GM18870 (cell line): ENCODE measurements around the gene MACF1.
"Not testable (repeated sequence)": the region's sequence is repeated elsewhere in the genome, so short reads cannot be mapped to it uniquely, and the experiment has no call there.

Source experiments
- ATAC-seq: cut with Tn5 transposase; IDR thresholded peaks from one replicate; pipeline ENCODE4 v1.9.1; 2021; ENCODE audit warnings: moderate library complexity; ENCODE audit not compliant: unreplicated experiment

MACF1 gene

DNA sequence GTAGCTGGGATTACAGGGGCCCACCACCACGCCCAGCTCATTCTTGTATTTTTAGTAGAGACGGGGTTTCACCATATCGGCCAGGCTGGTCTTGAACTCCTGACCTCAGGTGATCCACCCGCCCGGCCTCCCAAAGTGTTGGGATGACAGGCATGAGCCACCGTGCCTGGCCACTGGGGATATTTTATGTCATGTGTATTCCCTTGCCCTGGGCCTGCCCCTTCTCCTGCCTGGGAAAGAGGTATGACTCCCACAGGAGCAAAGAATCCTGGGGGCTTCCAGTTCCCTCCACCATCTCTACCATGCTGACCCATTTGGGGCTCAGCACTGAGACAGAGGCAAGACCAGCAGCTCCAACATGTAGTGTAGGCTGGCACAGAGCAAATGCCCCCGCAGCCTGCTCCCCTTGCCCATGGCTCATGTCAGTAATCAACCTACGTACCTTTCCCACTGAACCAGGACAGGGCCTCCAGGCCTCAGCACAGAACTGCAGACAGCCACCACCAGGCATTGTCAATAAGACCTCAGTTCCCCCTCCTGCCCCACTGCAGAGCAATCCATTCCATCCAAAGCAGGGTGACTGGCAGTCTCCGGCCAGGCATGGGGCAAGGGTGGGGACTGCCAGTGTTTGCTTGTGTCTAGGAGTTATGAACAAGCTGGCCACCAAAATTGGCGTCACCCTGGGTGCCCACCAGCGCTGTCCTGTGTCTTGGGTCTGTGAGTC, 322.1 kb downstream of the MACF1 start:
- no peak for ATAC-seq

DNA sequence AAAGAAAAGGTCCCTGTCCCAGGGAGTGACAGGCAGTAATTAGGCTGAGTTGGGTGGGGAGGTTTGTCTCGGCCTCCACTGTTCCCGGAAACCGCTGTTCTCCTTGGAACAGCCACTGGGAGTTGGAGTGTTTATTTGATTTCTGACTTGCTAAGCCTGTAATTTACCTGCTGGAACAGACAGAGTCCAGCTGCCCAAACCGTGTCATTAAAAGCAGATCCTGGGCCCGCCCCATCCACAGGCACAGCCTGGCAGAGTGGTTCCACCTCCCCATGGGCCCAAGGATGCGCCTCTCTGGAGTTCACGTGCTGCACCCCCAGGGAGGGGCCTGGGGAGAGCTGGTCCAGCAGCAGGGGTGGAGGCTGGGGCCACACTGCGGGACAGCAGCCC, 322.7 kb downstream of the MACF1 start:
- ATAC-seq: not testable (repeated sequence)

DNA sequence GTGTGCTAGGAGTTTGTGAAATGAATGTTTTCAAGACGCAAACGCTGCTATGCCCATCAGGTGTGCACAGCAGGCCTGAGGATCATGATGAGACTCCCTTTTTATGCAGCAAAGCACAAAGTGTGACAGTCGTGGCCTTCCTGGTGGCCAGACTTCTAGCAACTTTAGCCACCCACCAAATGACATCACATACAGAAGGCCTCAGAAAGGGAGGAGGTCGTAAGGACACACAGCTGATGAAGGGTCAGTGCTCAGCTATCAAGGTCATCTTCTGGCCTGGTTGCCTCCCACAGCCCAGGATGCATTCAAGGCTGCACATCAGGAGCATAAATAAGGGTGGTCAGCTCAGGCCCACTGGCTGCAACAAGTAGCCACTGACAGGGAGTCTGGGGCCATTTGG, 323.6 kb downstream of the MACF1 start:
- ATAC-seq: no peak

DNA sequence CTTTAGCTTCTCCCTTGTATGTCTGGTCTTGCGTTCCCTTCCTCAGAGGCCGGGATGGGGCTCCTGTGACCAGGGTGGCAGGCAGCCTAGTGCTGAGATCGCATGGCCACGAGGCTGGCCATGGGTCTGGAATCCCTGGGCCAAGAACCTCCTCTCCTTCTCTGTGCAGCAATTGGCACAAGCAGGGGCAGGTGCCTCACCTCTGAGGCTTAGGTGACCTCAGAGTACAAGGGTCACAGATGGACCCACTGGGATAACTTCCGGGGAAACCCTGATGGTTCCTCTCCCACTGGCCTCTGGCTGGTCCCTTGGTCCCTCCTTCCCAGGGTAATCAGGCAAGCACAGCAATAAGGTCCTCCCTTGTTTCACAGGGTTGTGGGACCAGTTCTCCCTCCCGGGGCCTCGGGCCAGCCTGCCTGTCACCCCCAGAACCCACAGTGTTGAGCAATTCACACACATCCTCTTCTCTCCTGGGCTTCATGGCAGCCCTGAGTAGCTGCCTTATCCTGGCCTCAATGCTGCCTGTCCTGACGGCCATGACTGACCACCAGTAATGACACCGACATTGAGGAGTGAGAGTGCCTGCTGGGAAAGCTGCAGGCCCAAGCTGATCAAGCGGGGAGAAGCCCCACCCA, 325.5 kb downstream of the MACF1 start:
- no peak for ATAC-seq

DNA sequence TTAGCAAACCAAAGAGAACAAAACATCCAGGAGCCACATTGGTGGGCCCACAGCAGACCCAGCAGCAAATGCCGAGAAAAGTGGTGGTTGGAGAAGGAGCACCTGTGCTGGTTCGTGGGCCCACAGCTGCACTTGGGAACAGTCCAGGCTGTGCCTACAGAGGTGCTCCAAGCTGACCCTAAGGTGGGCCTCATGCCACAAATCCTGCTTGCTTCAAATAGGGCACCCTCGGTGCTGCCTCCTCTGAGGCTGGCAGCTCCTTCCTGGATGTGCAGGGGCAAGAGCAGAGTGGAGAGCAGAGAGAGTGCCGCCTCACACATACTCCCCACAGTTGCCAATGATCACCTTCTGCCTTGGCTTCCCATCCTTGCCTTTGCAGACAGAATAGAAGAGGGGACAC, 327.0 kb downstream of the MACF1 start:
- ATAC-seq: no peak

DNA sequence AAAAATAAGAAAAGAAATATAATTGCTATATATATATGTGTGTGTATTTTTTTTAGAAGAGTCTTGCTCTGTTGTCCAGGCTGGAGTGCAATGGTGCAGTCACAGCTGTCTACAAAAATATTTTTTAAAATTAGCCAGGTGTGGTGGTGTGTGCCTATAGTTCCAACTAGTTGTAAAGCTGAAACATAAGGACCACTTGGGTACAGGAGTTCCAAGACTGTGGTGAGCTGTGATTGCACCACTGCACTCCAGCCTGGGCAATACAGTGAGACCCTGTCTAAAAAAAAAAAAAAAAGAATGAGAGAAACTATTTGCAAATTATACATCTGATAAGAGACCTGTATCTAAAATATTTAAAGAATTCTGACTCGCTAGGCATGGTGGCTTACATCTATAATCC, 328.9 kb downstream of the MACF1 start:
- no peak for ATAC-seq
